Gastroesophageal sphincter (tissue), 3 donors: ENCODE data around the gene FAM111A.

Experiments used
- CTCF ChIP-seq, 4 experiments: fragments of 200-600 bp in 2 of 4; fragments of 450-650 bp in 2 of 4; sonication (generic) in 1 of 4; IDR thresholded peaks; one replicate each; pipeline ENCODE4 v1.5.1; 2017 to 2019; ENCODE audit warnings: antibody characterized with exemption in 4 of 4, mild to moderate bottlenecking in 2 of 4, moderate library complexity in 2 of 4
- EP300 ChIP-seq: sonication (generic); formaldehyde crosslinking; IDR thresholded peaks from one replicate; pipeline ENCODE4 v1.6.1; 2017; ENCODE audit warnings: antibody characterized with exemption, mild to moderate bottlenecking
- POLR2A ChIP-seq, 2 donors: fragments of 450-650 bp; IDR thresholded peaks; one replicate each; pipeline ENCODE4 v1.6.1; 2017; ENCODE audit warnings: antibody characterized with exemption in 2 of 2, mild to moderate bottlenecking in 2 of 2, moderate library complexity in 1 of 2

GRCh38 chr11:59102259-59102765 is 40.3 kb upstream of the FAM111A start:
- TF ChIP-seq POLR2A (IDR thresholded peaks at IDR 0.05) (no peak), EP300 (no peak), CTCF (IDR thresholded peaks at IDR 0.05) (peak in 1 of 4 experiments; percentile 31)
